Lower leg skin (tissue), 4 donors: Measurements from ENCODE around the gene NRGN. TPM values are rescaled to one million over a fixed set of nuclear protein-coding genes. Genes with fewer than 3 reads are reported as not detected.
A peak's percentile ranks its signal among the peaks of the same experiment; 100 is the strongest.

Source experiments
- DNase-seq, 2 donors: peaks; one replicate each; pipeline ENCODE4 v3.0.0-alpha.2; 2019; ENCODE audit warnings: low spot score in 2 of 2
- H3K4me3 ChIP-seq: fragments of 200-600 bp; sonication (generic); 2 replicates; pipeline ENCODE4 v1.5.1; 2017; ENCODE audit warnings: mild to moderate bottlenecking, low read depth; ENCODE audit not compliant: poor library complexity, severe bottlenecking
- POLR2A ChIP-seq, 2 donors: fragments of 450-650 bp; IDR thresholded peaks; one replicate each; pipeline ENCODE4 v1.6.1; 2016 to 2017; ENCODE audit warnings: antibody characterized with exemption in 2 of 2, mild to moderate bottlenecking in 1 of 2, moderate library complexity in 1 of 2
- WGBS, 2 donors: methylation state at CpG; one replicate each; pipeline ENCODE4 v1.1.5; 2018; 5-methylcytosine and 5-hydroxymethylcytosine counted together
- intact Hi-C: fragments of 100-400 bp; cut with DNase I; formaldehyde crosslinking; loops from one replicate; pipeline ENCODE4 v1.15.0; 2023; ENCODE audit warnings: low total_unique reads
- total RNA-seq, 4 donors: library from RNA; depleted of rRNA; stranded (reverse); fragments of >200 nt; gene quantifications; one replicate each; pipeline ENCODE4 v1.1.0, GENCODE V29; 2016
- TF ChIP-seq, protein P1 (sequence below), 3 donors: fragments of 450-650 bp; IDR thresholded peaks; one replicate each; pipeline ENCODE4 v1.5.1; 2016; ENCODE audit warnings: antibody characterized with exemption in 3 of 3, mild to moderate bottlenecking in 3 of 3, moderate library complexity in 2 of 3

NRGN gene
- total RNA-seq, 4 donors from 2014 or later, result 0.56 to 0.84 TPM; not detected in 2

DNA sequence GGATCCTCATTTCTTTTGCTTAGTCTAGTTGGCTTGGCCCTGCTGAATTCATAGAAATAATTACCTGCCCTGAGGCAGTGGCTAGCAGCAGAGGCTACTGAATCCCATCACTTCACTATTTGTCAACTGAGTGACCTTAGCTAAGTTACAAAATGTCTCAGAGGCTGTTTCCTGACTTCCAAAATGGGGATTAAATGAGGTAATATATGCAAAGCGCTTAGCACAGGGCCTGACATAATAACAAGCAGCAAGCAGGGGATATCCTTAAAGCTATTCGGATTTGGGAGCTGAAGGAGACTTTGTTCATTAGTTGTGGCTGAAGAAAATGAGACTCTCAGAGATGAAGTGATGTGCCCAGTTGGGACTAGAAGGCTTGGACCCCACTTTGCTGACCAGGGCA is 2.8 kb downstream of the NRGN start:
- DNase-seq, result no peak
- TF ChIP-seq POLR2A (IDR thresholded peaks at IDR 0.05), result no peak
- TF ChIP-seq, protein P1, sequence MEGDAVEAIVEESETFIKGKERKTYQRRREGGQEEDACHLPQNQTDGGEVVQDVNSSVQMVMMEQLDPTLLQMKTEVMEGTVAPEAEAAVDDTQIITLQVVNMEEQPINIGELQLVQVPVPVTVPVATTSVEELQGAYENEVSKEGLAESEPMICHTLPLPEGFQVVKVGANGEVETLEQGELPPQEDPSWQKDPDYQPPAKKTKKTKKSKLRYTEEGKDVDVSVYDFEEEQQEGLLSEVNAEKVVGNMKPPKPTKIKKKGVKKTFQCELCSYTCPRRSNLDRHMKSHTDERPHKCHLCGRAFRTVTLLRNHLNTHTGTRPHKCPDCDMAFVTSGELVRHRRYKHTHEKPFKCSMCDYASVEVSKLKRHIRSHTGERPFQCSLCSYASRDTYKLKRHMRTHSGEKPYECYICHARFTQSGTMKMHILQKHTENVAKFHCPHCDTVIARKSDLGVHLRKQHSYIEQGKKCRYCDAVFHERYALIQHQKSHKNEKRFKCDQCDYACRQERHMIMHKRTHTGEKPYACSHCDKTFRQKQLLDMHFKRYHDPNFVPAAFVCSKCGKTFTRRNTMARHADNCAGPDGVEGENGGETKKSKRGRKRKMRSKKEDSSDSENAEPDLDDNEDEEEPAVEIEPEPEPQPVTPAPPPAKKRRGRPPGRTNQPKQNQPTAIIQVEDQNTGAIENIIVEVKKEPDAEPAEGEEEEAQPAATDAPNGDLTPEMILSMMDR (IDR thresholded peaks at IDR 0.05), result no peak
- intact Hi-C loops, result no loop called here
- 74 to 79% methylated on average over 2 of the region's 2 CpGs for WGBS, 2 donors
- no peak overlapping the region for H3K4me3 ChIP-seq

GRCh38 chr11:124743050-124743449 is 3.3 kb downstream of the NRGN start:
- DNase-seq, result no peak
- 75 to 78% methylated on average over 6 of the region's 6 CpGs for WGBS, 2 donors
- no peak for TF ChIP-seq POLR2A (IDR thresholded peaks at IDR 0.05)
- TF ChIP-seq, protein P1 (IDR thresholded peaks at IDR 0.05), result no peak
- intact Hi-C loops, result no loop called here
- no peak overlapping the region for H3K4me3 ChIP-seq

GRCh38 chr11:124745270-124745834 is 5.6 kb downstream of the NRGN start:
- no peak overlapping the region for H3K4me3 ChIP-seq
- TF ChIP-seq, protein P1 (IDR thresholded peaks at IDR 0.05), result no peak
- TF ChIP-seq POLR2A (IDR thresholded peaks at IDR 0.05), result no peak
- intact Hi-C loops, result no loop called here
- no peak for DNase-seq
- 18 to 46% methylated on average over 40 to 44 of the region's 44 CpGs for WGBS, 2 donors

DNA sequence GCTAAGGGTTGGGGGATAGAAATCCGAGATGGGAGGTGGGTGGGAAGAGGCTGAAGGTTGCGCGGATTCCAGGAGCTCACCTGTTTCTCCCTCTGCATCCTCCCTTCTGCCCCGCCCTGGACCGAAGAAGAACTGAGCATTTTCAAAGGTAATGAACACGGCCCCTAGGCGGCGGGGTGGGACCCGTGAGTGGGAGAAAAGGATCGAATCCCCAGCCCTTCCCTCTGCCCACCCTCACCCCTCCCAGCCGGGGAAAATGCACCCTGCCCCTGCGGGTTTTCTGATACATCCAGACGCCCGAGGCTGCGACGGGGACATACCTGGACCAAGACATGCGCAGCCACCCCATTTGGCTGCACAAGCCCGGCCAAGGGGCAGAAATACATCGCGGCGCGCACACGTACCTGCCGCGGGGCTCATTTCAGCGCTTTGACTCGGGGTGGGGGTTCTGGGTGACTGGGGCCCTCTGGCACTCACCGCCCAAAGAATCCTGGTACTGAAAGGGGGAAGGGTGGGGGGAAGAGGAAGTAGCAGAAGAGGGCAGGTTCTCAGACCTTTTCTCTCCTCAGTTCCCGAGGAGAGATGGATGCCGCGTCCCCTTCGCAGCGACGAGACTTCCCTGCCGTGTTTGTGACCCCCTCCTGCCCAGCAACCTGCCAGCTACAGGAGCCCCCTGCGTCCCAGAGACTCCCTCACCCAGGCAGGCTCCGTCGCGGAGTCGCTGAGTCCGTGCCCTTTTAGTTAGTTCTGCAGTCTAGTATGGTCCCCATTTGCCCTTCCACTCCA is 6.3 kb downstream of the NRGN start:
- DNase-seq, result no peak
- H3K4me3 ChIP-seq, result peak overlapping the region; percentile 30

DNA sequence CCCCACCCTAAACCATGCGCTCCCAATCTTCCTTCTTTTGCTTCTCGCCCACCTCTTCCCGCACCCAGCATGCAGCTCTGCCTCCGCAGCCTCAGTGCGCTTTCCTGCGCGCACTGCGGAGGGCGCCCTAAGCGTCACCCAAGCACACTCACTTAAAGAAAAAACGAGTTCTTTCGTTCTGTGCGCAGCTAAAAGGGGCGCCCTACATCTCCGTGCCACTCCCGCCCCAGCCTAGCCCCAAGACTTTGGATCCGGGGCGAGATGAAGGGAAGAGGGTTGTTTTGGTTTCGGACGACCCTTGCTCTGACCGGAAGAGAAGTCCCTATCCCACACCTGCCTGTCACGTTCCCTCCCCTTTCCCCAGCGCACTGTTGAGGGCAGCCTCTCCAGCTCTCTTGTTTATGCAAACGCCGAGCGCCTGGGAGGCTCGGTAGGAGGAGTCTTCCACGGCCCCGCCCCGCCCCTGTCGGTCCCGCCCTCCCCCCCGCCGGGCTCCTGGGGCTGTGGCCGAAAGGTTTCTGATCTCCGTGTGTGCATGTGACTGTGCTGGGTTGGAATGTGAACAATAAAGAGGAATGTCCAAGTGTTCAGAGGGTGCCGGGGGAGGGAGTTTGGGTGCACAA is 7.0 kb downstream of the NRGN start:
- peak in 1 of 2 donors; percentile 95 for DNase-seq
- no peak for TF ChIP-seq POLR2A (IDR thresholded peaks at IDR 0.05)
- TF ChIP-seq, protein P1 (IDR thresholded peaks at IDR 0.05), result no peak
- intact Hi-C loops, result no loop called here
- peak overlapping the region; percentile 30 for H3K4me3 ChIP-seq
- 2 to 4% methylated on average over 37 of the region's 37 CpGs for WGBS, 2 donors

More for the DNA sequence above, 6.3 kb downstream of the NRGN start:
- intact Hi-C loops, result no loop called here
- no peak for TF ChIP-seq POLR2A (IDR thresholded peaks at IDR 0.05)
- TF ChIP-seq, protein P1 (IDR thresholded peaks at IDR 0.05), result no peak
- WGBS, 2 donors, result 8 to 11% methylated on average over 39 to 40 of the region's 41 CpGs
